HCT116 (cell line): ENCODE results near the gene GSTT4. TPM values are rescaled to one million over a fixed set of nuclear protein-coding genes. Genes with fewer than 3 reads are reported as not detected.

Source experiments
- ATAC-seq: fragments of 200-7000 bp; cut with Tn5 transposase; 2 replicates; pipeline ENCODE4 v1.9.1; 2020; ENCODE audit warnings: mild to moderate bottlenecking, moderate library complexity
- BruUV-seq: library from RNA; stranded (reverse); fragments of 400-500 nt; replicated peaks from 2 replicates; lab custom pipeline; 2021; lab: Mats Ljungman, UMichigan
- CTCF ChIA-PET: fragments of 300-600 bp; sonication (Branson Sonifier 250); formaldehyde crosslinking; loops from one replicate; lab custom pipeline; 2021; ENCODE audit warnings: antibody characterized with exemption; lab: Charles Lee
- POLR2A ChIA-PET: fragments of 300-600, 350-600 bp; sonication (Branson Sonifier 250); formaldehyde crosslinking; loops from one replicate; lab custom pipeline; 2021; ENCODE audit warnings: antibody characterized with exemption; lab: Charles Lee
- RAD21 ChIA-PET, 2 experiments: fragments of 300-600 bp; sonication (Branson Sonifier 250); formaldehyde crosslinking; loops; one replicate each; lab custom pipeline; 2023; ENCODE audit warnings: low total read pairs in 2 of 2; ENCODE audit not compliant: uncharacterized antibody in 2 of 2, unreplicated experiment in 2 of 2, low non-redundant PET in 1 of 2; lab: Charles Lee
- DNase-seq: peaks from one replicate; pipeline ENCODE4 v3.0.0-alpha.2; 2010; ENCODE audit warnings: low read depth, low spot score
- H2AFZ ChIP-seq: fragments of 200-600 bp; shearing (Covaris generic), sonication (generic); 2 replicates; pipeline ENCODE4 v1.6.1; 2017; ENCODE audit warnings: low read depth, mixed run types, mixed read lengths, antibody characterized with exemption, low read length; ENCODE audit not compliant: poor library complexity, severe bottlenecking
- H3K27ac ChIP-seq: 2 replicates; pipeline ENCODE4 v1.5.1; 2012; ENCODE audit warnings: low read depth, low read length
- H3K27me3 ChIP-seq: fragments of 200-600 bp; sonication (generic); 2 replicates; pipeline ENCODE4 v1.6.1; 2016; ENCODE audit warnings: mixed run types, low read length, mixed read lengths; ENCODE audit not compliant: insufficient read depth
- H3K36me3 ChIP-seq, 2 experiments: fragments of 200-500 bp in 1 of 2; fragments of 200-600 bp in 1 of 2; sonication (Bioruptor generic) in 1 of 2; sonication (generic) in 1 of 2; 2 replicates each; pipeline versions ENCODE4 v1.5.1 to v1.6.1; 2014 to 2016; ENCODE audit warnings: low read length in 2 of 2, inconsistent platforms in 1 of 2, mixed read lengths in 1 of 2, mixed run types in 1 of 2; ENCODE audit not compliant: insufficient read depth in 2 of 2, control insufficient read depth in 1 of 2
- H3K4me1 ChIP-seq, 2 experiments: fragments of 200-600 bp in 1 of 2; sonication (generic) in 1 of 2; 2 replicates each; pipeline versions ENCODE4 v1.5.1 to v1.6.1; 2012 to 2017; ENCODE audit warnings: low read length in 2 of 2, inconsistent platforms in 1 of 2, mild to moderate bottlenecking in 1 of 2, mixed read lengths in 1 of 2, mixed run types in 1 of 2, moderate library complexity in 1 of 2; ENCODE audit not compliant: insufficient read depth in 2 of 2, control insufficient read depth in 1 of 2
- H3K4me2 ChIP-seq: fragments of 200-600 bp; sonication (generic); 2 replicates; pipeline ENCODE4 v1.6.1; 2017; ENCODE audit warnings: mixed run types, low read length, mixed read lengths
- H3K4me3 ChIP-seq, 2 experiments: fragments of 200-600 bp in 1 of 2; sonication (generic) in 1 of 2; replicated peaks in 1 of 2; 2 replicates each; pipeline ENCODE4 v1.5.1; 2011 to 2016; ENCODE audit warnings: low read length in 2 of 2, control low read depth in 1 of 2, low read depth in 1 of 2, mild to moderate bottlenecking in 1 of 2, mixed read lengths in 1 of 2, mixed run types in 1 of 2
- H3K79me2 ChIP-seq: fragments of 200-600 bp; sonication (generic); 2 replicates; pipeline ENCODE4 v1.6.1; 2017; ENCODE audit warnings: mild to moderate bottlenecking, mixed run types, low read length, moderate library complexity, mixed read lengths; ENCODE audit not compliant: insufficient read depth
- H3K9ac ChIP-seq: fragments of 200-600 bp; sonication (generic); 2 replicates; pipeline ENCODE4 v1.6.1; 2016; ENCODE audit warnings: low read length, mixed read lengths
- H3K9me2 ChIP-seq: fragments of 200-600 bp; sonication (generic), shearing (Covaris generic); 2 replicates; pipeline ENCODE4 v1.6.1; 2017; ENCODE audit warnings: mixed run types, mild to moderate bottlenecking, moderate library complexity; ENCODE audit not compliant: insufficient read depth
- H3K9me3 ChIP-seq, 2 experiments: fragments of 200-500 bp in 1 of 2; fragments of 200-600 bp in 1 of 2; sonication (Bioruptor generic) in 1 of 2; sonication (generic) in 1 of 2; 2 replicates each; pipeline ENCODE4 v1.6.1; 2014 to 2017; ENCODE audit warnings: low read length in 2 of 2, mixed read lengths in 2 of 2, inconsistent platforms in 1 of 2, low read depth in 1 of 2, mild to moderate bottlenecking in 1 of 2, mixed run types in 1 of 2, moderate library complexity in 1 of 2; ENCODE audit not compliant: control insufficient read depth in 1 of 2, insufficient read depth in 1 of 2
- H4K20me1 ChIP-seq: fragments of 200-600 bp; sonication (generic), shearing (Covaris generic); 2 replicates; pipeline ENCODE4 v1.6.1; 2017; ENCODE audit warnings: mixed run types, mild to moderate bottlenecking, moderate library complexity; ENCODE audit not compliant: insufficient read depth
- ATF3 ChIP-seq: IDR thresholded peaks from 2 replicates; pipeline ENCODE4 v1.6.1; 2012
- CTCF ChIP-seq, 3 experiments: fragments of 200-600 bp in 1 of 3; sonication (generic) in 1 of 3; IDR thresholded peaks in 2 of 3; conservative IDR thresholded peaks in 1 of 3; 2 replicates each; pipeline ENCODE4 v1.5.1; 2012 to 2017; ENCODE audit warnings: low read depth in 2 of 3, low read length in 2 of 3, antibody characterized with exemption in 1 of 3, borderline replicate concordance in 1 of 3, control low read depth in 1 of 3, mild to moderate bottlenecking in 1 of 3, mixed read lengths in 1 of 3, mixed run types in 1 of 3, moderate library complexity in 1 of 3; ENCODE audit not compliant: insufficient read depth in 1 of 3
- EGR1 ChIP-seq: IDR thresholded peaks from 2 replicates; pipeline ENCODE4 v1.6.1; 2012; ENCODE audit warnings: low read depth
- ELF1 ChIP-seq: IDR thresholded peaks from 2 replicates; pipeline ENCODE4 v1.6.1; 2012; ENCODE audit warnings: low read depth, borderline replicate concordance
- EZH2 ChIP-seq: fragments of 200-600 bp; sonication (generic); IDR thresholded peaks from 2 replicates; pipeline ENCODE4 v1.6.1; 2017; ENCODE audit warnings: antibody characterized with exemption, mixed run types
- POLR2A ChIP-seq: IDR thresholded peaks from 2 replicates; pipeline ENCODE4 v1.7.0; 2011; ENCODE audit warnings: borderline replicate concordance; ENCODE audit not compliant: insufficient read depth, insufficient read length; ENCODE audit errors: extremely low read depth
- POLR2AphosphoS5 ChIP-seq: IDR thresholded peaks from 2 replicates; pipeline ENCODE4 v1.6.1; 2011; ENCODE audit warnings: mild to moderate bottlenecking, low read depth, low read length, moderate library complexity
- REST ChIP-seq: IDR thresholded peaks from 2 replicates; pipeline ENCODE4 v1.6.1; 2012; ENCODE audit warnings: low read depth
- YY1 ChIP-seq: IDR thresholded peaks from 2 replicates; pipeline ENCODE4 v1.6.1; 2011; ENCODE audit warnings: low read length, low read depth, moderate library complexity, mild to moderate bottlenecking; ENCODE audit not compliant: insufficient replicate concordance; ENCODE audit errors: extremely low read depth
- ZFX ChIP-seq: fragments of 450-650 bp; IDR thresholded peaks from 2 replicates; pipeline ENCODE4 v1.6.1; 2017
- intact Hi-C: fragments of 100-400 bp; cut with micrococcal nuclease; formaldehyde crosslinking; loops from 2 replicates; pipeline ENCODE4 v1.10.0; 2022
- total RNA-seq: library from RNA; stranded (reverse); gene quantifications from one replicate; pipeline ENCODE4 v1.2.1, GENCODE V29; 2021; ENCODE audit not compliant: unreplicated experiment

GSTT4 gene
- total RNA-seq, 1 experiment from 2014 or later, result not detected

GRCh38 chr22:24053481-24054226 lies 48.4 kb upstream of the GSTT4 start:
- no peak for ATAC-seq
- RAD21 ChIA-PET, result no interaction called here

GRCh38 chr22:24051568-24051967 lies 46.3 kb upstream of the GSTT4 start:
- POLR2A ChIA-PET, result no interaction called here
- Histone ChIP-seq H3K27me3 (no peaks in the 10 kb centered on the region), H3K27ac (no peak overlapping the region), H2AFZ (no peak overlapping the region), H4K20me1 (no peaks in the 10 kb centered on the region), H3K36me3 (peaks cover 24 to 30% of the 10 kb centered on the region in 2 experiments), H3K4me3 (no peak overlapping the region), H3K4me1 (no peaks in the 10 kb centered on the region), H3K4me2 (no peak overlapping the region), H3K79me2 (no peaks in the 10 kb centered on the region), H3K9me3 (no peaks in the 10 kb centered on the region), H3K9ac (no peak overlapping the region), H3K9me2 (no peaks in the 10 kb centered on the region)
- ATAC-seq (no peak), DNase-seq (no peak)
- TF ChIP-seq ELF1, result no peak
- TF ChIP-seq REST, result no peak
- TF ChIP-seq POLR2AphosphoS5, result no peak
- TF ChIP-seq EGR1, result no peak
- TF ChIP-seq ATF3, result no peak
- TF ChIP-seq POLR2A, result no peak
- no peak for TF ChIP-seq EZH2
- no peak for TF ChIP-seq CTCF (IDR thresholded peaks at IDR 0.05 in 2 of 3, conservative IDR thresholded peaks at IDR 0.05 in 1 of 3; ENCODE audit: borderline replicate concordance in 1 of 3, insufficient read depth in 1 of 3, low read depth in 2 of 3, low read length in 2 of 3)
- no peak for TF ChIP-seq ZFX
- no peak for TF ChIP-seq YY1
- BruUV-seq, result no TSS peak
- RAD21 ChIA-PET, result no interaction called here
- intact Hi-C loops, result no loop called here
- CTCF ChIA-PET, result no interaction called here

More at GRCh38 chr22:24053481-24054226, 48.4 kb upstream of the GSTT4 start:
- H3K4me3 ChIP-seq, result no peak overlapping the region
- H4K20me1 ChIP-seq, result no peaks in the 10 kb centered on the region
- DNase-seq, result no peak
- H3K27ac ChIP-seq, result no peak overlapping the region
- H2AFZ ChIP-seq, result no peak overlapping the region
- ChIA-PET CTCF (no interaction called here), POLR2A (no interaction called here)
- H3K4me2 ChIP-seq, result no peak overlapping the region
- no peaks in the 10 kb centered on the region for H3K9me2 ChIP-seq
- H3K36me3 ChIP-seq, result peaks cover 32 to 36% of the 10 kb centered on the region in 2 experiments
- H3K4me1 ChIP-seq, result no peaks in the 10 kb centered on the region
- no TSS peak for BruUV-seq
- H3K79me2 ChIP-seq, result no peaks in the 10 kb centered on the region
- no peaks in the 10 kb centered on the region for H3K27me3 ChIP-seq
- TF ChIP-seq EGR1, result no peak
- no peak for TF ChIP-seq ELF1
- intact Hi-C loops, result no loop called here
- H3K9ac ChIP-seq, result no peak overlapping the region
- no peaks in the 10 kb centered on the region for H3K9me3 ChIP-seq
